ENCODE measurements around the gene TBXAS1. TPM values are rescaled to one million over a fixed set of nuclear protein-coding genes. Genes with fewer than 3 reads are reported as not detected.

Gene TBXAS1
- total RNA-seq, 1 donor, result 67.8 TPM

GRCh38 chr7:139943401-139943800 lies 114.3 kb downstream of the TBXAS1 start:
- Histone ChIP-seq H3K9me3 (ENCODE audit: low read depth, low read length) (no peaks in the 10 kb centered on the region), H3K27me3 (ENCODE audit: insufficient read depth, low read length) (no peaks in the 10 kb centered on the region), H3K4me3 (ENCODE audit: low read length) (no peak overlapping the region), H3K4me1 (ENCODE audit: insufficient read depth, low read length) (peaks cover 9% of the 10 kb centered on the region)

- H3K4me1 ChIP-seq (ENCODE audit: insufficient read depth, low read length), result peaks cover 5% of the 10 kb centered on the region
- no peaks in the 10 kb centered on the region for H3K9me3 ChIP-seq (ENCODE audit: low read depth, low read length)
- no peak overlapping the region for H3K4me3 ChIP-seq (ENCODE audit: low read length)
- H3K27me3 ChIP-seq (ENCODE audit: insufficient read depth, low read length), result no peaks in the 10 kb centered on the region
These were observed 115.2 kb downstream of the TBXAS1 start for GRCh38 chr7:139944248-139944647.

DNA sequence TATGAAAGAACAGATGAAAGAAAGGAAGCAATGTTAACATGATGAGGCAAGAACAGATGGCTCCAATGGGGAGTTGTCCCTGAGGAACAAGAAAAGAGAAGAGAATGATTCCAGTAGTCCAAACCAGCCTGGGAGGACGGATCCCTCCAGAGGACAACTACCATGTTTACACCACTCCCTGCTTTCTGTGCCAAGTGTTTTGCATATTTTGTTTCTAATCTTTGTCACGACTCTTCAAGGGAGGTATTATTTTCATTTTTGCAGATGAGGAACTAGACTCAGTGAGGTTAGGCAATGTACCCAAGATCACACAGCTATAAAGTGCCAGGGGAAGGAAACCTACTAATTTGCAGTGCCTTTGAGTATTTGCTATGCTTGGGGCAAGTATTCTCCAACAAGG lies 117.5 kb downstream of the TBXAS1 start:
- Histone ChIP-seq H3K9me3 (ENCODE audit: low read depth, low read length) (no peaks in the 10 kb centered on the region), H3K27me3 (ENCODE audit: insufficient read depth, low read length) (no peaks in the 10 kb centered on the region), H3K4me1 (ENCODE audit: insufficient read depth, low read length) (no peaks in the 10 kb centered on the region), H3K4me3 (ENCODE audit: low read length) (no peak overlapping the region)

GRCh38 chr7:139947021-139947420 lies 118.0 kb downstream of the TBXAS1 start:
- no peak overlapping the region for H3K4me3 ChIP-seq (ENCODE audit: low read length)
- H3K9me3 ChIP-seq (ENCODE audit: low read depth, low read length), result no peaks in the 10 kb centered on the region
- no peaks in the 10 kb centered on the region for H3K27me3 ChIP-seq (ENCODE audit: insufficient read depth, low read length)
- no peaks in the 10 kb centered on the region for H3K4me1 ChIP-seq (ENCODE audit: insufficient read depth, low read length)

- no peak overlapping the region for H3K4me3 ChIP-seq (ENCODE audit: low read length)
- no peaks in the 10 kb centered on the region for H3K27me3 ChIP-seq (ENCODE audit: insufficient read depth, low read length)
These were observed 119.1 kb downstream of the TBXAS1 start for GRCh38 chr7:139948167-139948566.

DNA sequence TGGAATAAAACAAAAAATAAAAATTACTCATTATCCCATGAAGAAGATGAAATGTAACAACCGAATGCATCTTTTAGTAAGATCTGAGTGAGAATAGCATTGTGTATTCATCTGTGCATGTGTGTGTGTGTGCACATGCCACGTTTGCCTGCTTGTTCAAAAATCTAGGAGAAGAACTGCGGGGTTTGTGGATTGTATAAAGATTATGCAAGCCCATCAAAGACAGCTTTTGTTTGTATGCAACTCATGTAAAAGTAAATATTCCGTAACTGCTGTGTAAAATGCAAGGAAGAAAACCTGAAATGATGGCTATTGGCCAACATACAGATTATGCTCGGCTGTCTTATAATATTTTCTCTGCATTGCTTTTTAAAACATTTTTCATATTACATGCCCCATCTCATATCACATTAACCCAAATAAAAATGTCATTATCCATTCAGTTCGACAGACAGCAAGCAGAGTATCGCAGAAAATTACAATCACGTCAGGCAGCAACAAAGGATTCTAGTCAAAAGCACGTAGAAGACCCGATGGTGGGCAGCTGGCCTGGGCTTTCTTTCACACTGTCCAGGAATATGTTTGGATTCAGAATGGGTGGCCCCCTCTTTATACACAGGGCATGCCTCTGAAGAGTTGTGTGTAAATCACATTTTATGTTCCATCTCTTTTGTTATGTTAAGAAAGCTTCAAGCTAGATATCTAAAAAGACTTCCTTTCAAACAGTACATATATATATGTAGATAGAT lies 119.7 kb downstream of the TBXAS1 start:
- Histone ChIP-seq H3K27me3 (ENCODE audit: insufficient read depth, low read length) (no peaks in the 10 kb centered on the region), H3K4me1 (ENCODE audit: insufficient read depth, low read length) (no peaks in the 10 kb centered on the region), H3K4me3 (ENCODE audit: low read length) (no peak overlapping the region), H3K9me3 (ENCODE audit: low read depth, low read length) (no peaks in the 10 kb centered on the region)

More at GRCh38 chr7:139948167-139948566, 119.1 kb downstream of the TBXAS1 start:
- H3K4me1 ChIP-seq (ENCODE audit: insufficient read depth, low read length), result no peaks in the 10 kb centered on the region
- H3K9me3 ChIP-seq (ENCODE audit: low read depth, low read length), result no peaks in the 10 kb centered on the region

DNA sequence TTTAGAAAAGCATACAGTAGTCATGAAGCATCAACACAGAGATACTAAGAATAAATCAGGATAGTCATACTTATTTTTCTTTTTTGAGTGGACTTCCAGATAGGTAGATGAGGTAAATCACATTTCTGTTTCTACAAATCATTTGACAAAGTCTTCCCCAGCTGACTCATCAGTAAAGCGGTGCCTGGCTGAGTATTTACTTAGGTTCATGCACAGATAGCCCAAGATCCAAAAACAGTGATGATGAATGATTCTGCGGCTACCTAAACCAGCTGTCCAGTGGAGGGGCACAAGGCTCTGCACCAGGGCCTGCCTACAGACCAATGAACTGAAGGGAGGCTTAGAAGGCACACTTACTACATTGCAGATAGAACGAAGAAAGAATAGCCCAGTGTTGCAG lies 120.6 kb downstream of the TBXAS1 start:
- Histone ChIP-seq H3K9me3 (ENCODE audit: low read depth, low read length) (no peaks in the 10 kb centered on the region), H3K4me3 (ENCODE audit: low read length) (no peak overlapping the region), H3K27me3 (ENCODE audit: insufficient read depth, low read length) (no peaks in the 10 kb centered on the region), H3K4me1 (ENCODE audit: insufficient read depth, low read length) (no peaks in the 10 kb centered on the region)

DNA sequence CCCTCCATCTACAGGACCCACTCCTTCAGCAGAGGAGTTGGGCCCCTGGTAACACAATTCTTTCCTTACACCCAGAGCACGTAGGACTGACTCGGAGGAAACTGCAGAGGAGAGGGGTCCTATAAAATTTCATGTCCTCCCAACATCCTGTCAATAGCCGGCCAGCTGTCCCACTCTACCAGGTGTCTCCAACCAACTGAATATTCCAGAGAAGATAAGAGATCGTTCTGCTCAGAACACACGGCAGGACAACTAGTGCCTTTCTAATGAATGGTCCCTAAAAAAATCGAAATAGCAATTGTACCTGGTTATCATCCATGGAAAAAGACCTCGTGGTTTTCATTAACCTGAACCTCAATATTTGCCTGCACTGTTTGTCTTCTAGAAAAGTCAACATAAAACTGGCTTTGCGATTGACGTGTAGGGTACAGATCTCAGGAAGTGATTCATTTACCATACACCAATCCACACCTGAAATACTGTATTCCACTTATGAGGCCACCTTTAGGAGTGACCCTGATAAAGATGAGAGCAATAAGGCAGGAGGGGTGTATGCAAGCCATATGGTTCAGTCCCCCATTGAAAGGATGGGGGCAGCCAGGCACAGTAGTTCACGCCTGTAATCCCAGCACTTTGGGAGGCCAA lies 121.9 kb downstream of the TBXAS1 start:
- Histone ChIP-seq H3K4me1 (ENCODE audit: insufficient read depth, low read length) (no peaks in the 10 kb centered on the region), H3K27me3 (ENCODE audit: insufficient read depth, low read length) (no peaks in the 10 kb centered on the region), H3K9me3 (ENCODE audit: low read depth, low read length) (no peaks in the 10 kb centered on the region), H3K4me3 (ENCODE audit: low read length) (no peak overlapping the region)

- Histone ChIP-seq H3K4me3 (ENCODE audit: low read length) (no peak overlapping the region), H3K9me3 (ENCODE audit: low read depth, low read length) (no peaks in the 10 kb centered on the region), H3K4me1 (ENCODE audit: insufficient read depth, low read length) (no peaks in the 10 kb centered on the region), H3K27me3 (ENCODE audit: insufficient read depth, low read length) (no peaks in the 10 kb centered on the region)
These were observed 124.2 kb downstream of the TBXAS1 start for GRCh38 chr7:139953229-139953628.

DNA sequence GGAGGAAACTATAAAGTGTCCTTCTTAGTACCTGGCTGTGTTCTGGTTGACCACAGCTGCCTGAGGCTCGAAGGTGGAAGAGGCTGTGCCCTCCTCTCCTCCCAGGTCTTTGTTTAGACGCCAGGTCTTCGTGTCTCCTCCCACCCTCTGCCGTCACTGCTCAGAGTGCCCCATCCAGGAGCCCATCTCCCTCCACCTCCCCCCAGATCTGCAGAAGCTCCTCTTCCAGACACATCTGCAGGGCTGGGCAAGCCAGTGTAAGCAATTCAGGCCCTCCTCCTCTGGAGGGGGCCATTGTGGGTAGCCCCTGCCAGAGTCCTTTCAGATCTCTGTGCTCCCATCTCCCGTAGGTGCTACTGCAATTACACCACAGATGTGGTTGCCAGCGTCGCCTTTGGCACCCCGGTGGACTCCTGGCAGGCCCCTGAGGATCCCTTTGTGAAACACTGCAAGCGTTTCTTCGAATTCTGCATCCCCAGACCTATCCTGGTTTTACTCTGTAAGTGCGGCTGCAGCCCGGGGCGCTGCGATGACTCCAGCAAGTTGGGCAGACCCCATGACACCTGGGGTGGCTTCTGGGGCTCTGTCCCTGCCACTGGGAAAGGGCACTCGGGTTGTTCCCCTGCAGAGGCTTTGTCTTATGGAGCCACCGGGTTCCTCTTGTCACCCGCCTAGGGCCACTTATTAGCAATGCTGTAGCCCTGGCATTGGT lies 126.2 kb downstream of the TBXAS1 start:
- Histone ChIP-seq H3K9me3 (ENCODE audit: low read depth, low read length) (no peaks in the 10 kb centered on the region), H3K4me3 (ENCODE audit: low read length) (no peak overlapping the region), H3K27me3 (ENCODE audit: insufficient read depth, low read length) (no peaks in the 10 kb centered on the region), H3K4me1 (ENCODE audit: insufficient read depth, low read length) (no peaks in the 10 kb centered on the region)

DNA sequence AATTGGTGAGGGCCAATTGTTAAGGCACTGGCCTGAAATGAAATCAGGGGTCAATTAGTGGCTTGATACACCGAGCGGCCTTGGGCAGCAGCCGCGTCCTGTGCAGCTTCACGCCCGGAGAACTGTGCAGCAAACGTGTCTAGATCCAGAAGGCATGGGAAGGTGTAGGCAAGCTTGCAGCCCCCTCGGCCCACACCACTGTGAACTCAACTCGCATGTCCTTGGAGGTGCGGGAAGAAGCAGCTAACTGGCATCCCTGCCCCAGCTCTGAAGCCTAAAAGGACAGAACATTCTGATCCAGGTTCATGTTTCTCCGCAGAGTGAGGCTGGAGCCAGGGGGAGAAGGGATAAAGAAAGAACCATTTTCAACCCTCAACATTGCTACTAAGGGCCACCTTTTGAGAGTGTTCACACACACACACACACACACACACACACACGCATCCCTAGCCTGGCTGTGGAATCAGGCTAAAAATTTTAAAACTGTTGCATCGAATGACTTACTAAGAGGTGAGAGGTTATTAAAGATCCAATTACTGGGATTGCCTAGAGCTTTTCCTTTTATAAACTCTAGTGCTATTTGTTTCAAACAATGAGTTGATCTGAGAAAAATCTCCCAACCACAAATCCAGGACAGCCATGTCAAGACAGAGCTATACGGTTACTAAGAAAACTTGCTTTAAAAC lies 129.7 kb downstream of the TBXAS1 start:
- Histone ChIP-seq H3K4me3 (ENCODE audit: low read length) (no peak overlapping the region), H3K4me1 (ENCODE audit: insufficient read depth, low read length) (no peaks in the 10 kb centered on the region), H3K9me3 (ENCODE audit: low read depth, low read length) (no peaks in the 10 kb centered on the region), H3K27me3 (ENCODE audit: insufficient read depth, low read length) (no peaks in the 10 kb centered on the region)

GRCh38 chr7:139959285-139959628 lies 130.2 kb downstream of the TBXAS1 start:
- Histone ChIP-seq H3K4me3 (ENCODE audit: low read length) (no peak overlapping the region), H3K4me1 (ENCODE audit: insufficient read depth, low read length) (no peaks in the 10 kb centered on the region), H3K27me3 (ENCODE audit: insufficient read depth, low read length) (no peaks in the 10 kb centered on the region), H3K9me3 (ENCODE audit: low read depth, low read length) (no peaks in the 10 kb centered on the region)

GRCh38 chr7:139959718-139960117 lies 130.7 kb downstream of the TBXAS1 start:
- H3K4me3 ChIP-seq (ENCODE audit: low read length), result no peak overlapping the region
- no peaks in the 10 kb centered on the region for H3K9me3 ChIP-seq (ENCODE audit: low read depth, low read length)
- no peaks in the 10 kb centered on the region for H3K27me3 ChIP-seq (ENCODE audit: insufficient read depth, low read length)
- H3K4me1 ChIP-seq (ENCODE audit: insufficient read depth, low read length), result no peaks in the 10 kb centered on the region

DNA sequence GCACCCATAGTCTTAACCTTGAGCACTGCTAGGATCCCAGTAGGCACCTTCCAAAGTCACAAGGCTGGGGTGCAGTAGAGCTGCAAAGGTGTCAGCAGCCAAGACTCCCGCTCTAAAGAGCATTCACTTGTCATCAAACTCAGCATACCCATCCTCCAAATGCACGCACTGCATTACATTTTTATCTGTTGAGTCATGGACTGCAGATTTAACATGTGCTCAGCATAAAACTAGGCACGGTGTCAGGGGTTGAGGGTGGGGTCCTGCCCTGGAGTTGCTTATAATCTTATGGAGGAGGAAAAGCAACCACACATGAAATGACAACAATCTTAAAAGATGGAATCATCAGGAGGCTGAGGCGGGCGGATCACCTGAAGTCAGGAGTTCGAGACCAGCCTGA lies 131.1 kb downstream of the TBXAS1 start:
- H3K4me3 ChIP-seq (ENCODE audit: low read length), result no peak overlapping the region
- H3K4me1 ChIP-seq (ENCODE audit: insufficient read depth, low read length), result no peaks in the 10 kb centered on the region
- H3K27me3 ChIP-seq (ENCODE audit: insufficient read depth, low read length), result no peaks in the 10 kb centered on the region
- no peaks in the 10 kb centered on the region for H3K9me3 ChIP-seq (ENCODE audit: low read depth, low read length)

DNA sequence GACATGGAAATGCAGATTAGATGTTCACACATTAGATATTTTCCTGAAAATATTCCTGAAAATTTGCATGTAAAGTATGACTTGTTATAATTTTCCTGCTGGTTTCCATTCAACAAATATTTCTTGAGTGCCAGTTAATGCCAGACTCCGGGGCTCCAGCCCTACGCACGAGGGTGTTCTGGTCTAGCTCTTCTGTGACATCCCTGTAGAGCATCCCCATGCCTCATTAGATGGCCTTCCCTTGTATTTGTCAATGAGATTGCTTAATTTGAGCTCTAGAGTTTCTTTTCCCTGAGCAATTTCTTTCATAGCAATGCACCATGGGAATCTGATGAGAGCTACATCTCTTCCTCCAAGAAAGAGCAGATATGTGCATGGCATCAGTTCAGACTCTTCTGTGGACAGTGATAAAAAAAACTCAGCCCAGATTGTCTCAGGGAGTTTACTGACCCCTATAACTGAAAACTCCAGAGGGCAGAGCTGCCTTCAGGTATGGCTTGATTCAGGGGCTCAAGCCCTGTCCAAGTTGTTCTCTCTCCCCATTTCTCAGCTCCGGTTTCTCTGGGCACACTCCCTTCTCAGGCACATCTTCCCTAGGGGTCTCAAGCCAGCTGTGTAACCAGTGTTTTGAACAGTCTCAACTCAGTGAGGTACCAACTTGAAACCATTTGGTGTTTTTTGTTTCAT lies 137.0 kb downstream of the TBXAS1 start:
- H3K9me3 ChIP-seq (ENCODE audit: low read depth, low read length), result no peaks in the 10 kb centered on the region
- H3K4me1 ChIP-seq (ENCODE audit: insufficient read depth, low read length), result no peaks in the 10 kb centered on the region

More for the DNA sequence above, 137.0 kb downstream of the TBXAS1 start:
- Histone ChIP-seq H3K27me3 (ENCODE audit: insufficient read depth, low read length) (no peaks in the 10 kb centered on the region), H3K4me3 (ENCODE audit: low read length) (no peak overlapping the region)

Data from mononuclear cell (primary cell).